SK-N-DZ (cell line): ENCODE data around the gene KRTCAP2.
A peak's percentile ranks its signal among the peaks of the same experiment; 100 is the strongest.
"Not testable (repeated sequence)": the region's sequence is repeated elsewhere in the genome, so short reads cannot be mapped to it uniquely, and the experiment has no call there.

Experiments used
- DNase-seq: peaks from one replicate; pipeline ENCODE4 v3.0.0-alpha.2; 2015; ENCODE audit warnings: low spot score

Gene KRTCAP2

GRCh38 chr1:155200920-155201319 is 27.8 kb upstream of the KRTCAP2 start:
- DNase-seq = no peak

- no peak for DNase-seq
Observed at GRCh38 chr1:155199792-155200191, 26.7 kb upstream of the KRTCAP2 start.

- no peak for DNase-seq
Observed at GRCh38 chr1:155198547-155198906, 25.4 kb upstream of the KRTCAP2 start.

- no peak for DNase-seq
Observed at GRCh38 chr1:155197901-155198546, 24.9 kb upstream of the KRTCAP2 start.

GRCh38 chr1:155196893-155197638 is 24.0 kb upstream of the KRTCAP2 start:
- DNase-seq = no peak

GRCh38 chr1:155196103-155196892 is 23.2 kb upstream of the KRTCAP2 start:
- no peak for DNase-seq

GRCh38 chr1:155195201-155196102 is 22.3 kb upstream of the KRTCAP2 start:
- DNase-seq = no peak

- not testable (repeated sequence) for DNase-seq
Observed at GRCh38 chr1:155193991-155194240, 20.8 kb upstream of the KRTCAP2 start.

GRCh38 chr1:155193275-155193990 is 20.3 kb upstream of the KRTCAP2 start:
- peak; percentile 91 for DNase-seq

GRCh38 chr1:155192346-155193274 is 19.5 kb upstream of the KRTCAP2 start:
- no peak for DNase-seq

- DNase-seq = no peak
Observed at GRCh38 chr1:155191904-155192303, 18.8 kb upstream of the KRTCAP2 start.

- not testable (repeated sequence) for DNase-seq
Observed at GRCh38 chr1:155189926-155190325, 16.8 kb upstream of the KRTCAP2 start.

GRCh38 chr1:155188268-155188667 is 15.2 kb upstream of the KRTCAP2 start:
- DNase-seq = no peak

- no peak for DNase-seq
Observed at GRCh38 chr1:155187456-155187891, 14.4 kb upstream of the KRTCAP2 start.

- no peak for DNase-seq
Observed at GRCh38 chr1:155186794-155187455, 13.8 kb upstream of the KRTCAP2 start.

- no peak for DNase-seq
Observed at GRCh38 chr1:155186067-155186793, 13.1 kb upstream of the KRTCAP2 start.

GRCh38 chr1:155185783-155186066 is 12.6 kb upstream of the KRTCAP2 start:
- no peak for DNase-seq

GRCh38 chr1:155184835-155185782 is 12.0 kb upstream of the KRTCAP2 start:
- DNase-seq = no peak
